GM21423 (cell line): Measurements from ENCODE around the gene HTR3B.
"Not testable (repeated sequence)": the region's sequence is repeated elsewhere in the genome, so short reads cannot be mapped to it uniquely, and the experiment has no call there.

Experiments used
- ATAC-seq: cut with Tn5 transposase; IDR thresholded peaks from one replicate; pipeline ENCODE4 v1.9.1; 2021; ENCODE audit warnings: mild to moderate bottlenecking, moderate library complexity; ENCODE audit not compliant: unreplicated experiment

The HTR3B gene

GRCh38 chr11:113937918-113938317, 33.3 kb downstream of the HTR3B start:
- no peak for ATAC-seq

GRCh38 chr11:113942256-113942655, 37.7 kb downstream of the HTR3B start:
- ATAC-seq = no peak

GRCh38 chr11:113946162-113946561, 41.6 kb downstream of the HTR3B start:
- ATAC-seq = not testable (repeated sequence)

GRCh38 chr11:113947994-113948393, 43.4 kb downstream of the HTR3B start:
- no peak for ATAC-seq

GRCh38 chr11:113949891-113950290, 45.3 kb downstream of the HTR3B start:
- no peak for ATAC-seq

GRCh38 chr11:113951537-113951936, 46.9 kb downstream of the HTR3B start:
- ATAC-seq = no peak

- ATAC-seq = no peak
Observed at GRCh38 chr11:113952070-113952469, 47.5 kb downstream of the HTR3B start.

GRCh38 chr11:113952588-113952987, 48.0 kb downstream of the HTR3B start:
- ATAC-seq = no peak

- no peak for ATAC-seq
Observed at GRCh38 chr11:113954235-113954634, 49.6 kb downstream of the HTR3B start.

- ATAC-seq = no peak
Observed at GRCh38 chr11:113956986-113957385, 52.4 kb downstream of the HTR3B start.

- ATAC-seq = no peak
Observed at GRCh38 chr11:113960702-113961330, 56.2 kb downstream of the HTR3B start.

- no peak for ATAC-seq
Observed at GRCh38 chr11:113967361-113967760, 62.8 kb downstream of the HTR3B start.

- ATAC-seq = no peak
Observed at GRCh38 chr11:113971506-113972195, 67.1 kb downstream of the HTR3B start.

- no peak for ATAC-seq
Observed at GRCh38 chr11:113974741-113975470, 70.3 kb downstream of the HTR3B start, which contains the start of gene HTR3A. Gene HTR3A (plus strand): TSS chr11:113975108. CDS start chr11:113975326, 218 bp downstream.

- ATAC-seq = no peak
Observed at GRCh38 chr11:113977071-113977490, 72.5 kb downstream of the HTR3B start.

GRCh38 chr11:113977701-113978100, 73.1 kb downstream of the HTR3B start:
- no peak for ATAC-seq

GRCh38 chr11:113979431-113979830, 74.8 kb downstream of the HTR3B start:
- no peak for ATAC-seq

- no peak for ATAC-seq
Observed at GRCh38 chr11:113980785-113981184, 76.2 kb downstream of the HTR3B start.

GRCh38 chr11:113982306-113982705, 77.7 kb downstream of the HTR3B start:
- no peak for ATAC-seq

GRCh38 chr11:113984781-113985180, 80.2 kb downstream of the HTR3B start:
- no peak for ATAC-seq

- no peak for ATAC-seq
Observed at GRCh38 chr11:113985906-113986305, 81.3 kb downstream of the HTR3B start.
